ENCODE results near the gene KCNJ5. TPM values are rescaled to one million over a fixed set of nuclear protein-coding genes. Genes with fewer than 3 reads are reported as not detected.

The KCNJ5 gene
- polyA plus RNA-seq, 12 donors, result 0.39 to 4.3 (median 0.82) TPM; not detected in 2

DNA sequence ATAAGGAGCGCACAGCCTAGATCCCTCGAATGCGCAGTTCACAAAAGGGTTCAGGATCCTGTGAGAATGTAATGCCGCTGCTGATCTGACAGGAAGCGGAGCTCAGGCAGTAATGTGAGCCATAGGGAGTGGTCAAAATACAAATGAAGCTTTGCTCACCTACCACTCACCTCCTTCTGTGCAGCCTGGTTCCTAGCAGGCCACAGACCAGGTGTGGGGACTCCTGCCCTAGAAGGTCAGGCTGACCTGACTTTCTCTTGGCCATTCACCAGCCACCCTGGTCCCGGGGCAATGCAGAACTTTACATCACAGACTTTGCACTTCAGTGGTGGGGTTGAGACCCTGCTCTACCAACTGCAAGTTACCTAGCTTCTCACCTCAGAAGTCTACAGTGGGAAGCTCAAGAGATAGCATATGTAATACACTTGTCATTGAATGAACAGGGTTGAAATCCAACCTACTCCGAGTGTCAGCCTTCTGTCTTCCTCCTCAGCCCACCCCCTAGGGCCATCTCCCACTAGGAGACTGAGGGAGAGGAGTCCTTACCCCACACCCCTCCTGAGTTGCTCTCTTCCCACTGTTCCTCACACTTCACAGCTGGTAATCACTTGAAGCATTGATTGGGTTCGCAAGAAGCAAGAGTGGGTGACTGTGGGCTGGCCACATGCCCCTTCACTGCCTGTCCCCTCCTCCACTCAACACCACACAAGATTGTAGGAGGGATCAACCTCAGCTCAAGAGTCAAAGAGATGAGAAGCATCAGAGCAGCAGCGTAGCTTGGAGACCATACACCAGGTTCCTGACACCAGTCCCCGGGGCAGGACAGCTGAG lies 22.1 kb upstream of the KCNJ5 start:
- DNase-seq, result no peak

DNA sequence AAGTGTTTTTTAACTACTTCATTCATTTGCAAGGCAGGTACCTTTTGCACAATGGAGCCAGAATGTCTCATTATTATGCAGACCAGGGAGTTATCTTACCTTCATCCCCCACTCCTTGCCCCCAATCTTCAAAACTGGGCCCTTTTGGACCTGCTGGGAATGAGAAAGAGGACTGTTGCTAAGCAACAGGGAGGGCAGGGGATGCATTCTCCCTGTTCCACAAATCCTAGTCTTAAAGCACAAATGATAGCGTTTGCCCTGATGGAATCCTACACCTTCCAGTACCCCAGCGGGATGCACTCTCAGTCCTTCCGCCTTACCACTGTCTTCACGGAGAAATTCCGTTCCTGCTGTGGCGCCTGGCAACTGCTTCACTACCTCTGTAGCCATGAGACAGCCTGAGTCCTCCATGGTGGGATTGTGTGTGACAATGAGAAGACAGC lies 20.0 kb upstream of the KCNJ5 start:
- no peak for DNase-seq

DNA sequence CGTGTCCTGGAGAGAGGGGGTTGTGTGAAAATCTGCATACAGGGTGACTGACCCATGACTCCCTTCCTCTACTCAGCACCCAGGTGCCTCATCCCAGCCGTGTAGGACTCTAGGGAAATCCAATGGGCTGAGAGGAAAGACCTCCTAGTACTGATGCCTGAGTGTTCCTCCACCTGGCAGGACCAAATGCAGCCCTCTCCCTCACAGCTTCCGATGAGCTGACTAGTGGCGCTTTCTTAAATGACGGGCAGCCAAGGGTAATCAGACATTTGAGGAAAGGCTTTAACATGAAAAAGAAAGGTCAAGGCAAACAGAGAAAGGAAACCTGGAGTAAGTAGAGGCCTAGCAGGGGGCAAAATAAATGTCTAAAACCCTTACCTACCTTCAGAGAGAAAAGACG lies 19.1 kb upstream of the KCNJ5 start:
- no peak for DNase-seq

DNA sequence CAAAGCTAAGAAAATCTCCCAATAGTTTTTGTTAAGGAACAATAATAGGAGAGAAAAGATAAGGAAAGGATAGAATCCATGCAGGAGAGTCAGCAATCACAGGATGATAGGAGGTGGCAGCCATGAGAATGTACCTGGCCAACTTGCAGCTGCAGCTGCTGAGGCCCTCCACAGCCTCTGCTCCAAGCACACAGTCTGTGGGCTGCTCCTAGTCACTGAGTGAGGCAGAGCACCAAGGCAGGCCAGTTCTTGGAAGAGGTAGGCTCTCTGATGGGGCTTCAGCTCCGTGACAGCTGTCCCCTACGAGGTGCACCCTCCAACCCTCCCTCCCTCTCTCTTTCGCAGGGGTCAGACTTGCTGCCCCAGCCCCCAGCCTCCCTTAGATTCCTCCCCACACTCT lies 18.6 kb upstream of the KCNJ5 start:
- no peak for DNase-seq

GRCh38 chr11:128874427-128874826 lies 16.7 kb upstream of the KCNJ5 start:
- peak; percentile 38 for DNase-seq

GRCh38 chr11:128876133-128876650 lies 15.0 kb upstream of the KCNJ5 start:
- no peak for DNase-seq

DNA sequence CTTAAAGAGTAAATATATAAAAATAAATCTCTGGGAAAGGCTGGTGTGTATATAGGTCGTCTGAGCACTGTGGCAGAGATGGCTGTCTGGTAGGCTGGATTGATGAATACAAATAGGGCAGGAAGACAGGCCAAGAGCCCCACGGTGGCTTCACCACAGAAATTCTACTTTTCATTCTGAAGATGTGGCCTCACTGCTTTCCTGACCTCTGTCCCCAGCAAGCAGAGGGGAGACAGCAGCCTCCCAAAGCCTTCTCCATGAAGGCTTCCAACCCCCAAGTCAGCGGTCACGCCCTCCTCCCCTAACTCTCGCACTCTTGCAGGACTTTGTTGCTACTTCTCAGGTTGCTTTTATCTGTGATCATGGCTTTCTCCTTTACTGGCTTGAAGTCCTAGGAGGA lies 13.4 kb upstream of the KCNJ5 start:
- DNase-seq, result no peak

DNA sequence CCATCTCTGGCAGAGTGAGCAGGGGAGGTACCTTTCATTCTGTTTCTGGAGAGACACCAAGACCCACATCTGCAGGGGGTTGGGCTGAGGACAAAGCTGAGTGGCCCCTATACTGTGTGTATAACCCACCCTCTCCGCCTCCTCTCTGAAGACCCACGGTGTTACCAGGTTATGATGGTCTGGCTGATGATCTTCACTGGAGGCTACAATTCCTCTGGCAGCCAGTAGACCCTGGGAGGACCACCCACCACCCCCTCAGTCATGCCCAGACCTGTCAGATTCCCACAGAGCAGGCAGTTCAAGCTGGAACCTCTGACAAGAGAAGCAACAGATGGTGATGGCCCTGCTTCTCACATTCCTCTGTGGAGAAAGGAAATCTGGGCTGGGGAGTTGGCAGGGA lies 12.7 kb upstream of the KCNJ5 start:
- DNase-seq, result no peak

DNA sequence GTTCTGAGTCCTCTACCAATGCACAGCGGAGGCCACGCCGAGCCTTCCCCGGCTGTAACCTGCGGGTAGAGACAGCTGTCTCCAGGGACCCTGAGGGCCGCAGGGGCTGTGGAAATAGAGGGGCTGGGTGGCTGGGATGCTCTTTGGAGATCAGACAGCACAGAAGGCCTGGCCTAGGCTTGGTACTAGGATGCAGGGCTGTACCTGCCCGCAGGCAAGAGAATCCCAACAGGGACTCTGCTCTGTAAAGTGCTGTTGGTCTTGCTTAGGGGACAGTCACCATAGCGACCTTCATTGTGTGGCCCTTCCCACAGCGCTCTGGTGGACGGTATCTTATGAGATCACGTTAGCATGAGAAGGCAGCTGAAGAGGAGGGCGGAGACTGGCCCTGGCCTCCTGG lies 11.3 kb upstream of the KCNJ5 start:
- no peak for DNase-seq

DNA sequence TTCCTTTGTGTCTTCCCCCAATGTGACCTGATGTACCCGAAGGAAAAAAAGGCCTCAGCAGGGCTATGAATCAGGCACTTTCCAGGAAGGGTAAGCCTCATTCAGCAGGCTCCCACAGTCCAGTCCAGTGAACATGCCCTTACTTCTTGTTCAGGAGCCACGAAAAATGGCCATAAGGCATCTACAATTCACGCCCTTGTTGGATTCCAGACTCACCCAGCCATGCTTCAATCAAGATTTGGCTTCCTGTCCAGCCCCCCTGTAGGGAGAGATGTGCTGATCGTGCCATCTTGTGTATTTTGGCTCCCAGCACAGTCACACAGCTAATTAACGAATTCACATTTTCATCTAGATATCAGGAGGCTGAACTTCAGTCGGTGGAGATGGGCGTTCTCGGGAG lies 9.9 kb upstream of the KCNJ5 start:
- no peak for DNase-seq

DNA sequence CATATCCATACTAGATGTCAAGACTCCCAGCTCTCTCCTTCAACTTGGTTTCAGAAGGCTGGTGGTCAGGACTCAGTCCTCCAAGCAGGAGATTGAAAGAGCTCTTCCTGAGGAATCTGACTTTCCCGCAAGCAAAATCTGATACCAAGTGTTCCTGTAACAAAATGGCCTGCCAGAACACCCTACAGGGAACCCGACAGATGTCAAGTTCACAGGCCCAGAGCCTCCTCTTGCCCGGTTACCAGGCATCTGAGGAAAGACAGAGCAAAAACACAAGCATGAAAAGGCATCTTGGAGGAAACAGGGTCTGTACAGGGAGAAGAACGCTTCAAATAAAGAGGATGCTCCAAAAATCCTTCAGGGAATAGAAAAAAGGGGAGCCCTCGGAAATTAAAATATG lies 8.7 kb upstream of the KCNJ5 start:
- DNase-seq, result no peak

DNA sequence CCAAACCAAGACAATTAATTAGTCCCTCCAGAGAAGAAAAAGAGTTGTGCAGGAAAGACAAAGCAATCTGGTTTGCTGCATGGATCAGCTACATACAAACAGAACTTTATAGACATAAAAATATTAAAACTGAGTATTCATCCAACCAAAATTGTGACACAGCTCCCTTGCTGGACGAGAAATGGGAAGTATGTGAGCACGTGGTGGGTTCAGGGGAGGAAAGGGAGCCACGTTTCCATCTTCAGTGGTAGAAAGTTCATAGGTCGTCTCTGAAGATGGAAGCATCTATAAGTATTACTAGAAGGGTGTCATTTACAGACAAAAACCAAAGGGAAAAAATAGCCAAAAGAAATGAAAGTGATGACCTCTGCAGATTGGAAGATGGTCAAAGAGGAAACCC lies 7.1 kb upstream of the KCNJ5 start:
- no peak for DNase-seq

GRCh38 chr11:128884703-128885338 lies 6.3 kb upstream of the KCNJ5 start:
- DNase-seq, result peak; percentile 69

DNA sequence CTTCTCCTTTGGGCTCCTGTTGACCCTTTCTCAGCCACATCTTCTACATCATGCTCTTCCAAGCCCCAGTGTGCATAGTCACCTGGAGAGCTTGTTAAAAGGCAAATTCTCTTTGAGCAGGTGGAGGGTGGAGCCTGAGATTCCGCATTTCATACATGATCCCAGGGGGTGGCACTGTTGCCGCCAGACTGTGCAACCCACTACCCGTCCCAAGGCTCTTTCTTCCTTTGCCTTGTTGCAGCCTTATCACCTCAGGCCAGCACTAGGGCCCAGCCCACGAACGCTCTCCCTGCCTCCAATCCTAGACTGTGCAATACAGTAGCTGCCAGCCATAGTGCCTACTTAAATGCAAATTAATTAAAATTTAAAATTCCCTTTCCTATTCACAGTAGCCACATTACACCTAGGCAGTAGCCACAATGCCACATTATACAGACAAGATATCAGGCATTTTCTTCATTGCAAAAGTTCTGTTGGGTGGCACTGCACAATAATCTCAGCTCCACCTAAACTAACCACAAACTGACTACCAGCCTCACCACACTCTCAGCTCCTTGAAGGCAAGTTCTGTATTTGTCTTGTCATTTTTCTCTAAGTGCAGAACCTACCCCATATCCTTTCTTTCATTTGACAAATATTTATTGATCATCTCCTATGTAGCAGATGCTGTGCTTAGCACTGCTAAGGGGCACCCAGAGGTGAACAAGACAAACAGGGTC lies 4.6 kb upstream of the KCNJ5 start:
- DNase-seq, result no peak

DNA sequence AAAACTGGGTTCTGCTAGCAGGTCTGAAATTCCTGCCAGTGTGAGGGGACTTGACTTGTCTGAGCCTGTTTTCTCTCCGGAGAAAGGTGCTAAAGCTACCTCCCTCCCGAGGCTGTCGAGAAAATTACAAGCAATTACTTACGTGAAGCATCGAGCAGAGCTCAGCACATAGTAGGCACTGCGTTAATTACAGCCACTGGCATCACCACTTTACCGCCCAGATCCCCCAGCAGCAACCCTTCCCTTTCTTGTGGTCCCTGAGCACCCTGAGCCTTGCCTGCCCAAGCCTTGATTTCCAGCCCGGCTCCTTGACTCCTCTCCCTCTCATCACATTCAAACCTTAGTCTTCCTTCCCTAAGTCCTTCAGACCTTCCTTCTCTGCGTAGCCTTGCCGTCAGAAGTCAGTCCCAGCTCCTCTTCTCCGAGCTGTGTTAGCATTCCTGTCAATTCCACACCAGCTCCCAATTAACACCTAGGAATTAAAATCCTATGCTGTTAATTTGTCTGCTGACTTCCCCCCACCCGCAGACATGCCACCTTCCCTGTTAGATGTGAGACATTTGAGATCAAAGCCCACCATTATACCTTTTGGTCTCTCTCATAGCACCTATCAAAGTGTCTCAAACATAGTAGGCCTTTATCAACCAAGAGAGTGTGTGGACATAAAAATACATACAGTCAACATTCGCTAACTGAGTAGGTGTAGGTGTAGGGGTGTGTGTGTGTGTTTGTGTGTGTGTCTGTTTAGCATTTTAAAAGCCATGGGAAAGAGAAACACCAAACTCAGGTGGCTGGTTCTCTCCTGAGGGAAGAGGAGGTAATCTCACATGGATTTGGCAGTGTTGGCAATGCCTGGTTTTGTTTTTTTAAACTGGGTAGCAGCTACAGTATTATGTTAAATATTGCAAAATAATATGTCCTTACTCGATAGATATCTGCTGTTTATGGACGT lies 2.8 kb upstream of the KCNJ5 start:
- no peak for DNase-seq

DNA sequence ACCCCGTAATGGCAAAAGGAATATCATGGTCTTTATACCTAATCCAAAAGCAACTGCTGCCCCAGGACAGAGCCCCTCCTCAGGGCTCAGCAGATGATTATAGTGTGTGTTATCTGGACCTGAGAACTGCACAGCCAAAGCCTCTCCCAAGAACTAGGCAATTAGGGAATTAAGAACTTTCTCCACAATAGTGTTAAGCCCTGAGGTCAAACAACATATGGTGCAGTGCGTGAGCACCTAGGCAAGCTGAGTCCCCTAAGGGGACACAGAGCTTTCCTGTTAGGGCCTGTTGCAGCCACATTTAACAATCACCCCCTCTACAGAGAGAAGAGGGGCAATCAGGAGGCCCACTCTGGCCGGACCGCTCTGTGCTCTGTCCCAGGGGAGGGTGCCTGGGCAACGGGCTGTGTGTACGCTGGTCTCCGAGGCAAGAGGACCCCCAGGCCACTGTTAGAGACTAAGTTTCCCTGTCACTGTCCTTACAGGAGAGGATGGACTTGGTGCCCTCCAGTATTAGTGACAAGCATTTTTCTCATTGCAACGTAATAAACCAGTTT lies 1.4 kb upstream of the KCNJ5 start:
- DNase-seq, result no peak

DNA sequence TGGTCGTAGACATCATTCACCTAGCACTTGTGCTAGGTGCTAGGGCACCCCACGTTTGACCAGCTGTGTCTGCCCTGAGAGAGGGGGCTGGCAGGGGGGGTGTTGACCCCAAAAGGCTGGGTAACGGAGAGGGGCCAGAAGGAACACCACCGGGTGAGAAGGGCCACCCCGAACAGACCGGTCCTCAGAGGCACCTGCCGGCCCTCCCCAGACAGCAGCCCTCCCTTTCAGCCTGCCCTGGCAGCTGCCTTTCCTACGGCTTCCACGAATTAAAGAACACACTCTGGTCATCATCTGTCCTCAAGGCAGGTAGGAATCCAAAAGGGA lies 977 bp upstream of the KCNJ5 start:
- DNase-seq, result no peak

- DNase-seq, result no peak
These were observed 800 bp downstream of the KCNJ5 start for GRCh38 chr11:128891913-128892398.

DNA sequence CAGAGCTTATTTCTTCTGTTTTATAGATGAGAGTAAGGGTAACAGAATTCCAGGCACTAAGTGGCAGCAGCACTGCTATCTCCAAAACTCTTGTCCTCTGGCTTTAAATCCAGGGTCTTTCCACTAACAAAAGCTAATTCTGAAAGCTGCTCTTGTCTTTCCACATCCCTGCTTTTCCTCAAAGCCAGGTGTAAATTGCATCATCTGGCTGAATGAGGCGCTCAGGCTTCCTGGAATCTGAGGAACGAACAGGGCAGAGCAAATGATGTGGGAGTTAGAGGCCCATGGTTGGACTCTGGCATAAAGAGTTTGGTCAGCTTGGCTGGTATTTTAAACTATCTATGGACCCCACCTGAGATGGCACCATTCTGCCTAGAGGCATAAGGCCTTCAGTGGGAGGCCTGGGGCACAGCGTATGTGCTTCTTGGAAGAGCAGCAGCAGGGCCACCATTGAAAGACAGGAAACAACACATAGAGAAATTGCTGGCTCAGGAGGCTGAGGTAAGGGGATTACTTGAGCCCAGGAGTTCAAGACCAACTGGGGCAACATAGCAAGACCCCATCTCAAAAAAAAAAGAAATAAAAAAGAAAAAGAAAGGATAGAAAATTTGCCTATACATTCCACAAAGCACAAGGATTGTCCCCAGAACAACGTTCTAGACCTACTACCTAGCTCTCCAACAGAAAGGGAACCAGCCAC lies 1.9 kb downstream of the KCNJ5 start:
- no peak for DNase-seq

GRCh38 chr11:128893578-128894285 lies 2.6 kb downstream of the KCNJ5 start:
- DNase-seq, result no peak
